SU-DHL-6 (cell line): ENCODE data around the gene CTNND2.

Experiments used
- H2AFZ ChIP-seq: fragments of 200-600 bp; sonication (generic); 2 replicates; pipeline ENCODE4 v1.6.1; 2014; ENCODE audit warnings: low read depth, mild to moderate bottlenecking, moderate library complexity, mixed read lengths, antibody characterized with exemption, low read length; ENCODE audit not compliant: severe bottlenecking
- H3F3A ChIP-seq: fragments of 200-600 bp; shearing (Covaris generic); 2 replicates; pipeline ENCODE4 v1.6.0; 2016; ENCODE audit warnings: antibody characterized with exemption, mild to moderate bottlenecking; ENCODE audit not compliant: insufficient read depth
- H3K27ac ChIP-seq: fragments of 200-600 bp; sonication (generic); 2 replicates; pipeline ENCODE4 v1.5.1; 2016; ENCODE audit warnings: low read depth, mild to moderate bottlenecking, low read length, moderate library complexity, mixed read lengths
- H3K27me3 ChIP-seq: fragments of 200-600 bp; sonication (generic), shearing (Covaris generic); 2 replicates; pipeline ENCODE4 v1.6.0; 2014; ENCODE audit warnings: mild to moderate bottlenecking, low read length
- H3K36me3 ChIP-seq: fragments of 200-600 bp; sonication (generic); 2 replicates; pipeline ENCODE4 v1.6.1; 2014; ENCODE audit warnings: mild to moderate bottlenecking, low read length, mixed read lengths
- H3K4me2 ChIP-seq: fragments of 300-600, 200-600 bp; shearing (Covaris generic), sonication (generic); 2 replicates; pipeline ENCODE4 v1.6.0; 2014; ENCODE audit warnings: low read length, low read depth, mild to moderate bottlenecking; ENCODE audit not compliant: poor library complexity, severe bottlenecking
- H3K4me3 ChIP-seq: fragments of 200-600 bp; sonication (generic); 2 replicates; pipeline ENCODE4 v1.5.1; 2014; ENCODE audit warnings: antibody characterized with exemption, low read length, mild to moderate bottlenecking, mixed read lengths; ENCODE audit not compliant: insufficient read depth, poor library complexity, severe bottlenecking
- H3K79me2 ChIP-seq: fragments of 200-600 bp; sonication (generic); 2 replicates; pipeline ENCODE4 v1.6.1; 2014; ENCODE audit warnings: mild to moderate bottlenecking, low read length, moderate library complexity; ENCODE audit not compliant: insufficient read depth
- H3K9ac ChIP-seq: fragments of 200-600 bp; sonication (generic); 2 replicates; pipeline ENCODE4 v1.7.0; 2014; ENCODE audit warnings: mild to moderate bottlenecking, low read length
- H3K9me2 ChIP-seq: fragments of 200-600 bp; sonication (generic); replicated peaks from 2 replicates; pipeline ENCODE4 v1.6.1; 2014; ENCODE audit warnings: low read length; ENCODE audit not compliant: insufficient read depth
- H3K9me3 ChIP-seq: fragments of 200-600 bp; sonication (generic); 2 replicates; pipeline ENCODE4 v1.6.1; 2014; ENCODE audit warnings: low read length, mixed read lengths; ENCODE audit not compliant: insufficient read depth
- H4K20me1 ChIP-seq: fragments of 200-600 bp; sonication (generic); 2 replicates; pipeline ENCODE4 v1.6.1; 2014; ENCODE audit warnings: low read depth, mild to moderate bottlenecking, antibody characterized with exemption, low read length, moderate library complexity, mixed read lengths
- EZH2phosphoT487 ChIP-seq: fragments of 200-600 bp; sonication (generic), shearing (Covaris generic); conservative IDR thresholded peaks from 2 replicates; pipeline ENCODE4 v1.6.1; 2018; ENCODE audit warnings: mild to moderate bottlenecking, antibody characterized with exemption, low read length, moderate library complexity, mixed read lengths
- TF ChIP-seq, protein P1 (sequence below): fragments of 200-600 bp; sonication (generic); IDR thresholded peaks from one replicate; pipeline ENCODE4 v1.5.1; 2017; ENCODE audit warnings: antibody characterized with exemption, mild to moderate bottlenecking, low read length, moderate library complexity; ENCODE audit not compliant: insufficient read depth, poor library complexity, severe bottlenecking

CTNND2 gene

DNA sequence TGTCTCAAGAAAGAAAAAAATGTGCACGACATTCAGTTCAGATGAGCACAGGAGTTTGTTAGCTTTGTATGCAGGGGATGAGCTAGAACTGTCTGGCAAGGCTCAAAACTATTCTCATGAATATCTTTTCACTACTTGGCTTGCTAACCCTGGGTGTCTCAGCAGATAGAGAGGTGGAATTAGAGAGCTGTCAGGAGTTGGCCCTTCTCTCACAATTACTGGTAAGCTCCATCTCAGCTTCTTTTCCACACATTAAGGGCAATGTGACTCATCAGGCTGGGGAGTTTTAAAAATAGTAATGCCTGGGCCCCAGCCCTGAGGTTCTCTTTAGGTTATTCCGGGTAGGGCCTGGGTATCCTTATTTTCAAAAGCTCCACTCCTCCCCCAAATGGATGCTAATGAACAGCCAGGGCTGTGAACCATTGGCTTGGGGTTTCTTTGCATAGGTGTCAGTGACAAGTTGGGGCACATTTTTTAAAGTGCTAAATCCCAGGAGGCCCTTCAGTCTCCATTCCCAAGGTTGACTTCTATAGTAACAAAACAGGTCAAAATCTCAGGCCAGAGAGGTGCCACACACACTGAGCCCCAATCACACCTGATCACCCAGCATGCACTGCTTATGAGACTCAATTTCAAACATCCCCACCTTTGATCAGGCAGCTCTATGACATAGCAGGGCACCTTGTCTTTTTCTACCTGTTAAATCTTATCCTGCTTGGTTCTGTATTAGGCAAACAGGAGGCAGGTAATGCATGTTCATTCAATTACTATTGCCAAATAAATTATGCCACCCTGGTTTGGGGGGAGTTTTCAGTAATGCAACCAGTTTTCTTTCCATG lies 903.5 kb downstream of the CTNND2 start:
- no peaks in the 10 kb centered on the region for H3K36me3 ChIP-seq
- H3K9me3 ChIP-seq: no peaks in the 10 kb centered on the region
- H3K27me3 ChIP-seq: no peaks in the 10 kb centered on the region
- no peaks in the 10 kb centered on the region for H4K20me1 ChIP-seq
- no peaks in the 10 kb centered on the region for H3F3A ChIP-seq
- H3K4me3 ChIP-seq: no peak overlapping the region
- H3K79me2 ChIP-seq: no peaks in the 10 kb centered on the region
- H3K4me2 ChIP-seq: no peak overlapping the region
- no peak overlapping the region for H2AFZ ChIP-seq
- H3K9me2 ChIP-seq: no peaks in the 10 kb centered on the region
- no peak for TF ChIP-seq EZH2phosphoT487
- TF ChIP-seq, protein P1, sequence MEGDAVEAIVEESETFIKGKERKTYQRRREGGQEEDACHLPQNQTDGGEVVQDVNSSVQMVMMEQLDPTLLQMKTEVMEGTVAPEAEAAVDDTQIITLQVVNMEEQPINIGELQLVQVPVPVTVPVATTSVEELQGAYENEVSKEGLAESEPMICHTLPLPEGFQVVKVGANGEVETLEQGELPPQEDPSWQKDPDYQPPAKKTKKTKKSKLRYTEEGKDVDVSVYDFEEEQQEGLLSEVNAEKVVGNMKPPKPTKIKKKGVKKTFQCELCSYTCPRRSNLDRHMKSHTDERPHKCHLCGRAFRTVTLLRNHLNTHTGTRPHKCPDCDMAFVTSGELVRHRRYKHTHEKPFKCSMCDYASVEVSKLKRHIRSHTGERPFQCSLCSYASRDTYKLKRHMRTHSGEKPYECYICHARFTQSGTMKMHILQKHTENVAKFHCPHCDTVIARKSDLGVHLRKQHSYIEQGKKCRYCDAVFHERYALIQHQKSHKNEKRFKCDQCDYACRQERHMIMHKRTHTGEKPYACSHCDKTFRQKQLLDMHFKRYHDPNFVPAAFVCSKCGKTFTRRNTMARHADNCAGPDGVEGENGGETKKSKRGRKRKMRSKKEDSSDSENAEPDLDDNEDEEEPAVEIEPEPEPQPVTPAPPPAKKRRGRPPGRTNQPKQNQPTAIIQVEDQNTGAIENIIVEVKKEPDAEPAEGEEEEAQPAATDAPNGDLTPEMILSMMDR: no peak
- no peak overlapping the region for H3K27ac ChIP-seq
- no peak overlapping the region for H3K9ac ChIP-seq

DNA sequence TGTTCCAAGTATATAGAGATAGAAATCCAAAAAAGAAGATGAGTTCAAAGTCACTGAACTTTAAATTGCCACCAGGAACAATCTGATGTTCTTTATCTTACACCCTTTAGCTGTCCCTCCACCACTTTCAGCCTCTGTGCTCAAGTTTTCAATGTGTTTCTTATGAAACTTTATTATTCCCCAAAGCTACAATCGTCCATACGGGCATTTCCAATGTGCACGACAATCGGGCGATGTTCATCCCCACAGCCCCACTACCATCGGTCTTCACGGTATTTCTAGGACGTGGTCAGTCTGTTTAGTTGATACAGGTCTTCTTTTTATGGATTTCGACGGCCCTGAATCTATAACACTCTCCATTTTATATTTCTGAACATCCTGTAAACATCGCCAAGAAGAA lies 904.5 kb downstream of the CTNND2 start:
- H2AFZ ChIP-seq: no peak overlapping the region
- H3K4me2 ChIP-seq: no peak overlapping the region
- no peaks in the 10 kb centered on the region for H4K20me1 ChIP-seq
- H3K9me2 ChIP-seq: no peaks in the 10 kb centered on the region
- no peaks in the 10 kb centered on the region for H3K9me3 ChIP-seq
- H3K4me3 ChIP-seq: no peak overlapping the region
- H3K79me2 ChIP-seq: no peaks in the 10 kb centered on the region
- H3F3A ChIP-seq: no peaks in the 10 kb centered on the region
- no peak overlapping the region for H3K27ac ChIP-seq
- no peaks in the 10 kb centered on the region for H3K27me3 ChIP-seq
- no peak for TF ChIP-seq EZH2phosphoT487
- TF ChIP-seq, protein P1: no peak
- H3K9ac ChIP-seq: no peak overlapping the region
- H3K36me3 ChIP-seq: no peaks in the 10 kb centered on the region

- Histone ChIP-seq H3K4me3 (no peak overlapping the region), H3F3A (no peaks in the 10 kb centered on the region), H3K9me2 (no peaks in the 10 kb centered on the region), H3K36me3 (no peaks in the 10 kb centered on the region), H3K9ac (no peak overlapping the region), H3K27me3 (no peaks in the 10 kb centered on the region), H3K27ac (no peak overlapping the region), H3K9me3 (no peaks in the 10 kb centered on the region), H3K79me2 (no peaks in the 10 kb centered on the region), H4K20me1 (no peaks in the 10 kb centered on the region), H3K4me2 (no peak overlapping the region), H2AFZ (no peak overlapping the region)
- TF ChIP-seq, protein P1: no peak
- no peak for TF ChIP-seq EZH2phosphoT487
Observed at GRCh38 chr5:10995891-10996290, 908.4 kb downstream of the CTNND2 start.
